A673 (cell line): ENCODE data around the gene YWHAH. TPM values are rescaled to one million over a fixed set of nuclear protein-coding genes. Genes with fewer than 3 reads are reported as not detected.

ENCODE experiments used
- BruUV-seq: library from RNA; stranded (reverse); fragments of 400-500 nt; replicated peaks from 2 replicates; lab custom pipeline; 2021; lab: Mats Ljungman, UMichigan
- CTCF ChIA-PET: fragments of 300-600 bp; sonication (Branson Sonifier 250); formaldehyde crosslinking; loops from one replicate; lab custom pipeline; 2022; ENCODE audit warnings: antibody characterized with exemption; lab: Charles Lee
- POLR2A ChIA-PET: fragments of 300-600 bp; sonication (Branson Sonifier 250); formaldehyde crosslinking; loops from one replicate; lab custom pipeline; 2022; ENCODE audit warnings: antibody characterized with exemption; ENCODE audit not compliant: low non-redundant PET; lab: Charles Lee
- DNase-seq: peaks from one replicate; pipeline ENCODE4 v3.0.0-alpha.2; 2015; ENCODE audit warnings: low spot score
- H3K27ac ChIP-seq: fragments of 200-600 bp; sonication (generic); 2 replicates; pipeline ENCODE4 v1.5.1; 2016; ENCODE audit warnings: mixed run types, low read depth, mild to moderate bottlenecking, mixed read lengths, antibody characterized with exemption, low read length; ENCODE audit not compliant: poor library complexity, severe bottlenecking
- H3K27me3 ChIP-seq: fragments of 200-600 bp; sonication (generic); replicated peaks from 2 replicates; pipeline ENCODE4 v1.6.1; 2017; ENCODE audit warnings: mixed run types, low read depth, mild to moderate bottlenecking, mixed read lengths, antibody characterized with exemption, low read length; ENCODE audit not compliant: insufficient read depth, poor library complexity
- H3K36me3 ChIP-seq: fragments of 200-600 bp; sonication (generic); 2 replicates; pipeline ENCODE4 v1.6.1; 2016; ENCODE audit warnings: mixed run types, mild to moderate bottlenecking, mixed read lengths, antibody characterized with exemption, low read length; ENCODE audit not compliant: insufficient read depth, poor library complexity, severe bottlenecking
- H3K4me1 ChIP-seq: fragments of 200-600 bp; sonication (generic); 2 replicates; pipeline ENCODE4 v1.6.1; 2017; ENCODE audit warnings: mixed run types, mild to moderate bottlenecking, mixed read lengths, antibody characterized with exemption, low read length; ENCODE audit not compliant: insufficient read depth, poor library complexity, severe bottlenecking
- H3K4me3 ChIP-seq: fragments of 200-600 bp; sonication (generic); 2 replicates; pipeline ENCODE4 v1.5.1; 2016; ENCODE audit warnings: low read depth, mixed run types, mild to moderate bottlenecking, mixed read lengths, low read length; ENCODE audit not compliant: poor library complexity, severe bottlenecking
- H3K9me3 ChIP-seq: fragments of 200-600 bp; sonication (generic); 2 replicates; pipeline ENCODE4 v1.6.1; 2016; ENCODE audit warnings: mixed run types, low read depth, mild to moderate bottlenecking, mixed read lengths, antibody characterized with exemption, low read length; ENCODE audit not compliant: poor library complexity, severe bottlenecking
- CTCF ChIP-seq: fragments of 300-800, 200-600 bp; sonication (generic); conservative IDR thresholded peaks from 2 replicates; pipeline ENCODE4 v1.5.1; 2017; ENCODE audit warnings: low read depth, mild to moderate bottlenecking, antibody characterized with exemption, low read length, moderate library complexity, mixed read lengths
- EZH2 ChIP-seq: fragments of 200-600 bp; sonication (generic); IDR thresholded peaks from 2 replicates; pipeline ENCODE4 v1.6.1; 2017; ENCODE audit warnings: borderline replicate concordance, low read depth, mild to moderate bottlenecking, mixed read lengths, antibody characterized with exemption, low read length; ENCODE audit not compliant: poor library complexity, severe bottlenecking
- intact Hi-C: fragments of 100-400 bp; cut with micrococcal nuclease; formaldehyde crosslinking; loops from one replicate; pipeline ENCODE4 v1.10.0; 2022; ENCODE audit not compliant: unreplicated experiment
- total RNA-seq: library from RNA; stranded (reverse); gene quantifications from 2 replicates; pipeline ENCODE4 v1.2.3, GENCODE V29; 2021

YWHAH gene
- total RNA-seq, 1 experiment from 2014 or later = 177 TPM

- Histone ChIP-seq H3K9me3 (no peaks in the 10 kb centered on the region), H3K27me3 (no peaks in the 10 kb centered on the region), H3K27ac (no peak overlapping the region), H3K4me1 (no peaks in the 10 kb centered on the region), H3K36me3 (no peaks in the 10 kb centered on the region), H3K4me3 (no peak overlapping the region)
- DNase-seq = no peak
- ChIA-PET CTCF (no interaction called here), POLR2A (no interaction called here)
- BruUV-seq = no TSS peak
- TF ChIP-seq CTCF (no peak), EZH2 (no peak)
- intact Hi-C loops = no loop called here
Observed at GRCh38 chr22:31935961-31936635, 8.2 kb upstream of the YWHAH start.

- no peaks in the 10 kb centered on the region for H3K4me1 ChIP-seq
- no TSS peak for BruUV-seq
- intact Hi-C loops = no loop called here
- CTCF ChIA-PET = no interaction called here
- no peaks in the 10 kb centered on the region for H3K27me3 ChIP-seq
- TF ChIP-seq EZH2 = no peak
- H3K4me3 ChIP-seq = no peak overlapping the region
- POLR2A ChIA-PET = no interaction called here
- no peaks in the 10 kb centered on the region for H3K9me3 ChIP-seq
- no peak for DNase-seq
- H3K36me3 ChIP-seq = no peaks in the 10 kb centered on the region
- no peak overlapping the region for H3K27ac ChIP-seq
Observed at GRCh38 chr22:31937341-31937740, 7.0 kb upstream of the YWHAH start.

- Histone ChIP-seq H3K9me3 (no peaks in the 10 kb centered on the region), H3K27me3 (no peaks in the 10 kb centered on the region), H3K36me3 (no peaks in the 10 kb centered on the region), H3K27ac (no peak overlapping the region), H3K4me3 (no peak overlapping the region), H3K4me1 (no peaks in the 10 kb centered on the region)
- no peak for DNase-seq
- ChIA-PET POLR2A (no interaction called here), CTCF (no interaction called here)
- BruUV-seq = no TSS peak
- intact Hi-C loops = no loop called here
- TF ChIP-seq CTCF (no peak), EZH2 (no peak)
Observed at GRCh38 chr22:31938296-31938695, 6.0 kb upstream of the YWHAH start.

GRCh38 chr22:31940506-31940905 is 3.8 kb upstream of the YWHAH start:
- CTCF ChIA-PET = no interaction called here
- TF ChIP-seq EZH2 (no peak), CTCF (no peak)
- BruUV-seq = no TSS peak
- POLR2A ChIA-PET = interaction anchor here (0.6 kb wide), 1 partner anchor 239 kb away, joined by 10 read pairs; no protein-coding TSS in a partner anchor
- no peaks in the 10 kb centered on the region for H3K36me3 ChIP-seq
- no peaks in the 10 kb centered on the region for H3K27me3 ChIP-seq
- H3K9me3 ChIP-seq = no peaks in the 10 kb centered on the region
- intact Hi-C loops = loop anchor here (10.0 kb wide), 1 partner anchor 186 kb away; the partner anchor contains the start of genes DEPDC5 and PRR14L
- no peak for DNase-seq
- no peak overlapping the region for H3K4me3 ChIP-seq
- no peak overlapping the region for H3K27ac ChIP-seq
- H3K4me1 ChIP-seq = peaks cover 4% of the 10 kb centered on the region
